Measurements from ENCODE around the gene IFNA13. TPM values are rescaled to one million over a fixed set of nuclear protein-coding genes. Genes with fewer than 3 reads are reported as not detected.

The IFNA13 gene
- total RNA-seq = not detected

GRCh38 chr9:21367957-21368356 is at the start of gene IFNA13:
TSS of gene IFNA13 (minus strand) at chr9:21368057. CDS start at chr9:21368010, 47 bp downstream.

DNA sequence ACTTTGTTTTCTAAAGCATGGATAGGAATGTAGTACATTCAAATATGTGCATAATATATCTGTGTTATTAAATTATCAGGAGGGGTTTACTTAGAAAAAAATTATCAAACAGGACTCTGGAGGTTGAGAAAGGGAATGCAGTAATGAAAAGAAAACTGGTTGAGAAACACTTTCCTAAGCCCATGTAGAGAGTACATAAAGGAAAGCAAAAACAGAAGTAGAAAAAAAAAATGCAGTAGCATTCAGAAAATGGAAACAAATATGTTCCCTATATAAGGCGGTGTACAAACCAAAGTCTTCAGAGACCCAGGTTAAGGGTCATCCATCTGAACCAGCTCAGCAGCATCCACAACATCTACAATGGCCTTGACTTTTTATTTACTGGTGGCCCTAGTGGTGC is 41.0 kb upstream of the IFNA13 start, which contains the start of gene IFNA8:
TSS of gene IFNA8 (plus strand) at position 301 of the 400 bp plus-strand sequence. CDS start at position 361, 60 bp downstream.

DNA sequence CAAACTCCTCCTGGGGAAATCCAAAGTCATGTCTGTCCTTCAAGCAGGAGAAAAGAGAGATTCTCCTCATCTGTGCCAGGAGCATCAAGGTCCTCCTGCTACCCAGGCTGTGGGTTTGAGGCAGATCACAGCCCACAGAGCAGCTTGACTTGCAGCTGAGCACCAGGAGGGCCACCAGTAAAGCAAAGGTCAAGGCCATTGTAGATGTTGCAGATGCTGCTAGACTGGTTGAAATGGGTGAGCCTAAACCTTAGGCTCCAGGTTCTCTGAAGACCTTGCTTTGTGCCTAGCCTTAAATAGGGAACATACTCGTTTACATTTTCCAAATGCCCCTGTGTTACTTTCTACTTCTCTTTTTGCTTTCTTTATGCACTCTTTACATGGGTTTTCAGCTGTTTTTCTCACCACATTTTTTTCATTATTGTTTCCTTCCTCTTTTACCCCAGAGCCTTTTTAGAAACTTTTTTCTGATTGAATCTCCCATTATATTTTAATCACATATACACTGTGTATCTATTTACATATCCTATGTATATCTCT is 17.3 kb upstream of the IFNA13 start, which contains the start of gene IFNA2:
TSS of gene IFNA2 (minus strand) at position 268 of the 540 bp plus-strand sequence. CDS start at position 199, 69 bp downstream.

GRCh38 chr9:21350787-21351186 is 17.1 kb downstream of the IFNA13 start, which contains the start of gene IFNA6:
TSS of gene IFNA6 (minus strand) at chr9:21350887. CDS start at chr9:21350887, 0 bp downstream.

DNA sequence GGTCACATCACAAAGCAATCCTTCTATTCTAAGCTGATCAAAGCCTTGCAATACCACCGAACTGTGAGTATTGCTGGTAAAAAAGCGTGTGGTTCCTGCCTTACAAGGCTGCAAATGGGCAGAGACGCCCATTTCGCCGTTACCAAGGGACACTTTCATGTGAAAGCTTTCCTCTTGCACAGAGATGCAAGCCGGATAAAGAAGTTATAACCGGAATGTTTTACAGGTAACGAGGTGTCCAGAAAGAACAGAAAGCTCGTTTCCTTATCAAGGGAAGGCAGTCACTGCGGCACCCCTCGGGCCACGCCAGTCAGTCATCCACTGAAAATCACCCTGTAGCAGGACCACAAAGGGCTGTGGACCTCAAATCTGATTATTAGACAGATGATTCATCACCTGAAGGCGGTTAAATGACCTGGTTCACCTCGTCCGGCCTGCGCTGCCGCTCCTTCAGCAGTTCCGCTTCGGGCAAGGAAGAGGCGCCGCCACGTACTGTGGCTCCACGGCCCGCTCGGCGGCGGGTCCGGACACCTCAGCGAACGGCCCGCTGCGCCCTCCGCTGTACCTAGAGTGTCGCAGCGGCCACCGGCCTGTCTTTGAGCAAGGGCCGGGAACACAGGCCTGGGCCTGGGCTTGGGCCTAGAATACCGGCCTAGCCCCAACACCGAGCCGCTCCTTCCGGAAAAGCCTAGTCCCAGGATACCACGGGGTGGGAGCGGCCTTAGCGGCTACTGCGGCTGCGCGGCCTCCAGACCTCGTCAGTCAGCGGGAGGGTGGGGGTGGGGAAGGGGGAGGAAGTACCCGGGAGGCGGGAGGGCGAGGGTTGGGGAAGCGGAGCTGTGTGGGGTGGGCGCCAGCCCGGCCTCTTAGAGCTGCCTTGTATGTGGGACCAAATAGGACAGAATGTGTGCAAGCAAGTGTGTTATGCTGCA is 32.9 kb downstream of the IFNA13 start, which contains the start of gene KLHL9:
TSS of gene KLHL9 (minus strand) at position 704 of the 932 bp plus-strand sequence. CDS start at position 159, 545 bp downstream.

Other genes with a start within 250 kb of the IFNA13 start
- not detected for gene IFNW1, start 226.2 kb downstream of the IFNA13 start, total RNA-seq
- not detected for gene IFNA21, start 201.4 kb downstream of the IFNA13 start, total RNA-seq
- gene IFNA4, start 180.5 kb downstream of the IFNA13 start, total RNA-seq = not detected
- gene IFNA7, start 165.9 kb downstream of the IFNA13 start, total RNA-seq = not detected
- gene IFNA10, start 160.9 kb downstream of the IFNA13 start, total RNA-seq = not detected
- gene IFNA16, start 150.7 kb downstream of the IFNA13 start, total RNA-seq = not detected
- gene IFNA17, start 139.8 kb downstream of the IFNA13 start, total RNA-seq = not detected
- gene IFNA14, start 128.1 kb downstream of the IFNA13 start, total RNA-seq = not detected
- not detected for gene IFNA5, start 62.7 kb downstream of the IFNA13 start, total RNA-seq
- gene KLHL9, start 32.7 kb downstream of the IFNA13 start, total RNA-seq = 68.1 TPM
- gene IFNA6, start 17.2 kb downstream of the IFNA13 start, total RNA-seq = not detected
- gene IFNA2, start 17.3 kb upstream of the IFNA13 start, total RNA-seq = not detected
- gene IFNA8, start 41.1 kb upstream of the IFNA13 start, total RNA-seq = not detected
- gene IFNA1, start 72.4 kb upstream of the IFNA13 start, total RNA-seq = not detected
- gene IFNE, start 114.3 kb upstream of the IFNA13 start, total RNA-seq = not detected